Skeletal muscle tissue (tissue), 4 donors: ENCODE measurements around the gene SDK1. TPM values are rescaled to one million over a fixed set of nuclear protein-coding genes. Genes with fewer than 3 reads are reported as not detected.

Experiments used
- H3K27ac ChIP-seq: one replicate; pipeline ENCODE4 v1.7.0; 2013; ENCODE audit warnings: mild to moderate bottlenecking, low read depth, low read length, inconsistent platforms
- H3K27me3 ChIP-seq, 3 donors: one replicate each; pipeline ENCODE4 v1.7.0; 2013; ENCODE audit warnings: low read length in 3 of 3; ENCODE audit not compliant: control insufficient read depth in 3 of 3, insufficient read depth in 3 of 3
- H3K36me3 ChIP-seq, 3 donors: one replicate each; pipeline ENCODE4 v1.7.0; 2013; ENCODE audit warnings: low read length in 3 of 3; ENCODE audit not compliant: control insufficient read depth in 3 of 3, insufficient read depth in 3 of 3
- H3K4me1 ChIP-seq, 3 donors: one replicate each; pipeline ENCODE4 v1.7.0; 2013; ENCODE audit warnings: low read length in 3 of 3, mild to moderate bottlenecking in 3 of 3; ENCODE audit not compliant: control insufficient read depth in 3 of 3, insufficient read depth in 3 of 3
- H3K4me3 ChIP-seq, 3 donors: one replicate each; pipeline ENCODE4 v1.7.0; 2013; ENCODE audit warnings: low read length in 3 of 3
- H3K9ac ChIP-seq, 3 donors: one replicate each; pipeline ENCODE4 v1.7.0; 2013; ENCODE audit warnings: low read length in 3 of 3, mild to moderate bottlenecking in 3 of 3, moderate library complexity in 2 of 3, low read depth in 1 of 3
- H3K9me3 ChIP-seq, 3 donors: one replicate each; pipeline ENCODE4 v1.7.0; 2013; ENCODE audit warnings: low read length in 3 of 3; ENCODE audit not compliant: control insufficient read depth in 3 of 3
- total RNA-seq: library from RNA; depleted of rRNA; stranded (reverse); fragments of >200 nt; gene quantifications from one replicate; pipeline ENCODE4 v1.2.3, GENCODE V29; 2014
- donor health status: Osteomylitis.

SDK1 gene
- total RNA-seq, 1 donor from 2014 or later, result 3.7 TPM

GRCh38 chr7:3464900-3465622 is 164.0 kb downstream of the SDK1 start:
- no peak overlapping the region for H3K27ac ChIP-seq
- peaks cover 0 to 2% (median 0%) of the 10 kb centered on the region in 3 donors for H3K27me3 ChIP-seq
- H3K4me1 ChIP-seq, result no peaks in the 10 kb centered on the region
- H3K9me3 ChIP-seq, result no peaks in the 10 kb centered on the region
- no peak overlapping the region for H3K9ac ChIP-seq
- no peak overlapping the region for H3K4me3 ChIP-seq
- H3K36me3 ChIP-seq, result no peaks in the 10 kb centered on the region

GRCh38 chr7:3466261-3466660 is 165.2 kb downstream of the SDK1 start:
- no peaks in the 10 kb centered on the region for H3K36me3 ChIP-seq
- no peak overlapping the region for H3K9ac ChIP-seq
- H3K27ac ChIP-seq, result no peak overlapping the region
- no peaks in the 10 kb centered on the region for H3K9me3 ChIP-seq
- H3K4me1 ChIP-seq, result no peaks in the 10 kb centered on the region
- H3K4me3 ChIP-seq, result no peak overlapping the region
- peaks cover 0 to 2% (median 0%) of the 10 kb centered on the region in 3 donors for H3K27me3 ChIP-seq

- no peaks in the 10 kb centered on the region for H3K36me3 ChIP-seq
- H3K27ac ChIP-seq, result no peak overlapping the region
- no peaks in the 10 kb centered on the region for H3K9me3 ChIP-seq
- no peak overlapping the region for H3K9ac ChIP-seq
- no peaks in the 10 kb centered on the region for H3K4me1 ChIP-seq
- H3K4me3 ChIP-seq, result no peak overlapping the region
- peaks cover 0 to 2% (median 0%) of the 10 kb centered on the region in 3 donors for H3K27me3 ChIP-seq
These were observed 168.6 kb downstream of the SDK1 start for GRCh38 chr7:3469641-3470040.

- Histone ChIP-seq H3K4me3 (no peak overlapping the region), H3K36me3 (no peaks in the 10 kb centered on the region), H3K9me3 (no peaks in the 10 kb centered on the region), H3K27ac (no peak overlapping the region), H3K27me3 (no peaks in the 10 kb centered on the region), H3K4me1 (no peaks in the 10 kb centered on the region), H3K9ac (no peak overlapping the region)
These were observed 179.1 kb downstream of the SDK1 start for GRCh38 chr7:3480197-3480596.

GRCh38 chr7:3481435-3481834 is 180.4 kb downstream of the SDK1 start:
- Histone ChIP-seq H3K9ac (no peak overlapping the region), H3K4me1 (no peaks in the 10 kb centered on the region), H3K36me3 (no peaks in the 10 kb centered on the region), H3K27ac (no peak overlapping the region), H3K4me3 (no peak overlapping the region), H3K27me3 (no peaks in the 10 kb centered on the region), H3K9me3 (no peaks in the 10 kb centered on the region)

DNA sequence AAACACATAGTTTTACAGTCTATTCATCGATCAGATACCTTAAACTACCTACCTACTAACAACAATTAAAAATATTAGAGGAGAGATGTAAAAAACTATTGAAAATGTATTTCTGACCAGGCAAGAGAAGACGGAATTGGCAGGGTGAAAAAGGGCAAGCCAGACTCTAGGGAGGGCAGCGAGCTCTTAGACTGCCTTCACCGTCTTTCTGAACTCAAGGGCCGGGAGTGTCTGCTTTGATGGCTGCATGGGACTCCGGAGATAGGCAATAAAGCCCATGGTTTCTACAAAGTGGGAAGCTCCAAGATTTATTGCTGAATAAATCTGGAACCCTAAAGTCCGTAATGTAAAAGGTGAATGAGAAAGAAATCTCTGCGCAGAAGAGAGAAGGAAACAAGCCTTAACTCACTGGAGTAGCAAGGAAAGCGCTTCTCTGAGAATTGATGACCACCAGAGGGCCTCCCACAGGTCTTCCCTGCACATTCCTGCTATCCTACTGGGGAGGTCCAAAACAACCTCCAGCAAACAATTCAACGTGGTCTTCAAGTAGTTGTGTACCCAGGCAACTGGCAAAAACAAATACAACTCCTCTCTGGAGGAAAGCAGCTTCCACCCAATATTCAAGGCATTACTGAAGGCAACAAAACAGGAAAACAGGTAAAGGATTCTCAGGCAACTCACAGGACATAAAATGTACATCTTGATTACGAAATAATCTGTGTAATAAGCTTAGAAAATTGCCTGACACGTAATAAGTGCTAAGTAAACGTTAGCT is 181.3 kb downstream of the SDK1 start:
- no peaks in the 10 kb centered on the region for H3K27me3 ChIP-seq
- H3K9ac ChIP-seq, result no peak overlapping the region
- no peaks in the 10 kb centered on the region for H3K36me3 ChIP-seq
- no peak overlapping the region for H3K27ac ChIP-seq
- H3K4me3 ChIP-seq, result no peak overlapping the region
- H3K9me3 ChIP-seq, result no peaks in the 10 kb centered on the region
- H3K4me1 ChIP-seq, result no peaks in the 10 kb centered on the region

GRCh38 chr7:3486841-3487240 is 185.8 kb downstream of the SDK1 start:
- Histone ChIP-seq H3K27ac (no peak overlapping the region), H3K9ac (no peak overlapping the region), H3K36me3 (no peaks in the 10 kb centered on the region), H3K27me3 (peaks cover 0 to 3% (median 0%) of the 10 kb centered on the region in 3 donors), H3K4me3 (no peak overlapping the region), H3K9me3 (no peaks in the 10 kb centered on the region), H3K4me1 (no peaks in the 10 kb centered on the region)

DNA sequence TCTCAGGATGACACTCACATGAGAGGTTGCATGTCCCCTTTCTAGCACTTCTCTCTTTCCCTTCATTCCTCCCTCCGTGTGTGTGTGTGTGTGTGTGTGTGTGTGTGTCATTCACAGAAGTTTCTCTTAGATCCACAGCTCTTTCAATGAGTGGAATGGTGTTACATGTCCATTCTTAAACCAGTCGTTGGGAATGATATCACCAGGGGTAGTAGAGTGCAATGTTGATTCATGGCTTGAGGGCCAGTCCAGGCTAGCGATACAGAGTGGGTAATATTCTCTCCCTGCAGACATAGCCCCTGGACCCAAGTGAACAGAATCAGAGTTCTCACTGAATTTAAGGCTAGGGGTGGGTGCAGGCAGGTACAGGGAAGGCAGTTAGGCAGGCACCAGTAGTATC is 187.8 kb downstream of the SDK1 start:
- Histone ChIP-seq H3K9ac (no peak overlapping the region), H3K4me3 (no peak overlapping the region), H3K27ac (no peak overlapping the region), H3K36me3 (no peaks in the 10 kb centered on the region), H3K27me3 (peaks cover 0 to 3% (median 0%) of the 10 kb centered on the region in 3 donors), H3K4me1 (no peaks in the 10 kb centered on the region), H3K9me3 (no peaks in the 10 kb centered on the region)

- Histone ChIP-seq H3K27me3 (peaks cover 0 to 3% (median 0%) of the 10 kb centered on the region in 3 donors), H3K4me3 (no peak overlapping the region), H3K36me3 (no peaks in the 10 kb centered on the region), H3K9me3 (no peaks in the 10 kb centered on the region), H3K9ac (no peak overlapping the region), H3K4me1 (no peaks in the 10 kb centered on the region), H3K27ac (no peak overlapping the region)
These were observed 192.4 kb downstream of the SDK1 start for GRCh38 chr7:3493499-3493898.

DNA sequence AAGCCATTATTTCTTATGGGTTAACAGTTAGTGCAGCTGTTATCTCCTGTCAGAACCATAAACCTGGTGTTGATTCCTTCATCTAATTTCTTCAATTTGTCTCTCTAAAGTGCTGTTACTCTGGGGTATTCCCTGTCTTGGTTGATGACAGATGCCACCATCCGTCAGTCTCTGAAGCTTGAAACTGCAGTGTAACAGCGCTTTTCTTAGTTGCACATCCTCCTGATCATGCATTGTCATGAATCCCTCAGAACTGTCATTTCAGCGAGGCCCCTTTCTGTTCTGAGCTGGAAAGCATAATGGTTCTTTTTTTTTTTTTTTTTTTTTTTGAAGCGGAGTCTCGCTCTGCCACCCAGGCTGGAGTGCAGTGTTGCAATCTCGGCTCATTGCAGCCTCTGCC is 193.9 kb downstream of the SDK1 start:
- H3K27me3 ChIP-seq, result no peaks in the 10 kb centered on the region
- H3K4me1 ChIP-seq, result no peaks in the 10 kb centered on the region
- H3K9ac ChIP-seq, result no peak overlapping the region
- H3K4me3 ChIP-seq, result no peak overlapping the region
- H3K36me3 ChIP-seq, result no peaks in the 10 kb centered on the region
- no peak overlapping the region for H3K27ac ChIP-seq
- no peaks in the 10 kb centered on the region for H3K9me3 ChIP-seq
